Measurements from ENCODE around the gene WSB2.

GRCh38 chr12:118109088-118109487 is 48.1 kb upstream of the WSB2 start:
- no peak for TF ChIP-seq CTCF (IDR thresholded peaks at IDR 0.05; ENCODE audit: low read depth, low read length, poor library complexity, severe bottlenecking)
- TF ChIP-seq EZH2phosphoT487 (IDR thresholded peaks at IDR 0.05; ENCODE audit: borderline replicate concordance, low read length), result no peak

Measured in DOHH2 (cell line).